HG02852 (cell line): ENCODE measurements around the gene PRKN.

ENCODE experiments used
- ATAC-seq: cut with Tn5 transposase; IDR thresholded peaks from one replicate; pipeline ENCODE4 v1.9.1; 2021; ENCODE audit warnings: mild to moderate bottlenecking, moderate library complexity; ENCODE audit not compliant: unreplicated experiment

Gene PRKN

GRCh38 chr6:162727322-162728182 is at the start of gene PRKN, which contains the start of gene PACRG:
Gene PRKN (minus strand): TSS chr6:162727766.
Gene PACRG (plus strand): TSS chr6:162727974.
- peak; percentile 96 for ATAC-seq

GRCh38 chr6:162777091-162777490 is 49.5 kb upstream of the PRKN start:
- no peak for ATAC-seq

GRCh38 chr6:162773996-162774395 is 46.4 kb upstream of the PRKN start:
- ATAC-seq: no peak

- ATAC-seq: no peak
Observed at GRCh38 chr6:162772466-162772865, 44.9 kb upstream of the PRKN start.

- no peak for ATAC-seq
Observed at GRCh38 chr6:162770955-162771354, 43.4 kb upstream of the PRKN start.

- no peak for ATAC-seq
Observed at GRCh38 chr6:162770136-162770535, 42.6 kb upstream of the PRKN start.

GRCh38 chr6:162753775-162754174 is 26.2 kb upstream of the PRKN start:
- no peak for ATAC-seq

GRCh38 chr6:162751211-162751859 is 23.8 kb upstream of the PRKN start:
- ATAC-seq: no peak

- ATAC-seq: no peak
Observed at GRCh38 chr6:162750776-162751175, 23.2 kb upstream of the PRKN start.

GRCh38 chr6:162736961-162737360 is 9.4 kb upstream of the PRKN start:
- ATAC-seq: no peak

- no peak for ATAC-seq
Observed at GRCh38 chr6:162733489-162733888, 5.9 kb upstream of the PRKN start.

- no peak for ATAC-seq
Observed at GRCh38 chr6:162730502-162730901, 2.9 kb upstream of the PRKN start.

- ATAC-seq: no peak
Observed at GRCh38 chr6:162728706-162729105, 1.1 kb upstream of the PRKN start.

- no peak for ATAC-seq
Observed at GRCh38 chr6:162728197-162728596, 631 bp upstream of the PRKN start.

- ATAC-seq: peak; percentile 3
Observed at GRCh38 chr6:162726947-162727321, 632 bp downstream of the PRKN start.

- ATAC-seq: no peak
Observed at GRCh38 chr6:162722633-162723032, 4.9 kb downstream of the PRKN start.

- no peak for ATAC-seq
Observed at GRCh38 chr6:162722226-162722625, 5.3 kb downstream of the PRKN start.

GRCh38 chr6:162721404-162721687 is 6.2 kb downstream of the PRKN start:
- no peak for ATAC-seq

- no peak for ATAC-seq
Observed at GRCh38 chr6:162719528-162719927, 8.0 kb downstream of the PRKN start.

GRCh38 chr6:162715601-162716000 is 12.0 kb downstream of the PRKN start:
- no peak for ATAC-seq

- ATAC-seq: no peak
Observed at GRCh38 chr6:162713974-162714780, 13.4 kb downstream of the PRKN start.

GRCh38 chr6:162712694-162713093 is 14.9 kb downstream of the PRKN start:
- no peak for ATAC-seq
